GM13976 (cell line): Measurements from ENCODE around the gene GUCA2B.

Source experiments
- DNase-seq: peaks from one replicate; pipeline ENCODE4 v3.0.0; 2012; ENCODE audit warnings: low spot score
- CTCF ChIP-seq: IDR thresholded peaks from 2 replicates; pipeline ENCODE4 v1.5.1; 2012; ENCODE audit warnings: borderline replicate concordance, mild to moderate bottlenecking; ENCODE audit not compliant: insufficient read depth; ENCODE audit errors: extremely low read depth, missing control alignments, control extremely low read depth
- in situ Hi-C: fragments of 300-500 bp; cut with MboI; formaldehyde crosslinking; loops from one replicate; pipeline ENCODE4 v1.12.0; 2022; ENCODE audit warnings: low sequenced_read_pairs, mixed read lengths, inconsistent platforms; ENCODE audit not compliant: unreplicated experiment

The GUCA2B gene

GRCh38 chr1:42168763-42169162, 15.6 kb downstream of the GUCA2B start:
- DNase-seq, result no peak
- in situ Hi-C loops, result no loop called here
- TF ChIP-seq CTCF, result no peak

- in situ Hi-C loops, result no loop called here
- no peak for TF ChIP-seq CTCF
- DNase-seq, result no peak
Measured at GRCh38 chr1:42170779-42171621, 17.8 kb downstream of the GUCA2B start.

GRCh38 chr1:42171679-42172266, 18.6 kb downstream of the GUCA2B start:
- no peak for TF ChIP-seq CTCF
- DNase-seq, result no peak
- in situ Hi-C loops, result no loop called here

- DNase-seq, result no peak
- in situ Hi-C loops, result no loop called here
- no peak for TF ChIP-seq CTCF
Measured at GRCh38 chr1:42172381-42173133, 19.3 kb downstream of the GUCA2B start.

- TF ChIP-seq CTCF, result peak; percentile 95
- in situ Hi-C loops, result no loop called here
- peak; percentile 84 for DNase-seq
Measured at GRCh38 chr1:42173155-42173933, 20.1 kb downstream of the GUCA2B start.
